ENCODE data around the gene STK26.

GRCh38 chrX:132046533-132046932 is 23.4 kb downstream of the STK26 start:
- no peak for TF ChIP-seq CTCF (IDR thresholded peaks at IDR 0.05; ENCODE audit: low read depth, low read length, poor library complexity, severe bottlenecking)
- no peak for TF ChIP-seq EZH2phosphoT487 (IDR thresholded peaks at IDR 0.05; ENCODE audit: borderline replicate concordance, low read length)
